HepG2 (cell line): Measurements from ENCODE around the gene COMMD7. TPM values are rescaled to one million over a fixed set of nuclear protein-coding genes. Genes with fewer than 3 reads are reported as not detected.
A peak's percentile ranks its signal among the peaks of the same experiment; 100 is the strongest.

Experiments
- DPF2 ChIP-seq: sonication (generic); formaldehyde crosslinking; IDR thresholded peaks from 2 replicates; pipeline ENCODE4 v1.4.0; 2020; ENCODE audit warnings: mild to moderate bottlenecking, low read depth, missing genetic modification reagents, borderline replicate concordance
- KAT8 ChIP-seq: IDR thresholded peaks from 2 replicates; pipeline ENCODE4 v1.6.1; 2016; ENCODE audit warnings: missing genetic modification reagents, missing compliant biosample characterization
- KIAA2018 ChIP-seq: sonication (generic); formaldehyde crosslinking; IDR thresholded peaks from 2 replicates; pipeline ENCODE4 v1.5.0; 2020; ENCODE audit warnings: mild to moderate bottlenecking, missing genetic modification reagents, borderline replicate concordance
- MTA1 ChIP-seq: sonication (generic); formaldehyde crosslinking; IDR thresholded peaks from 2 replicates; pipeline ENCODE4 v1.4.0; 2020; ENCODE audit warnings: missing genetic modification reagents, mild to moderate bottlenecking, borderline replicate concordance
- POLR2A ChIP-seq, 2 experiments: IDR thresholded peaks; 2 replicates each; pipeline ENCODE4 v1.6.1; 2011; ENCODE audit warnings: low read depth in 2 of 2, low read length in 2 of 2, mild to moderate bottlenecking in 1 of 2, moderate library complexity in 1 of 2; ENCODE audit not compliant: insufficient read depth in 1 of 2
- RBFOX2 ChIP-seq: fragments of 200-400 bp; formaldehyde crosslinking; IDR thresholded peaks from 2 replicates; pipeline ENCODE4 v1.6.1; 2017; ENCODE audit warnings: low read depth, mild to moderate bottlenecking, low read length
- TEAD3 ChIP-seq: optimal IDR thresholded peaks from 2 replicates; pipeline ENCODE3; 2016; ENCODE audit warnings: borderline replicate concordance
- ZFX ChIP-seq: sonication (generic); formaldehyde crosslinking; IDR thresholded peaks from 2 replicates; pipeline ENCODE4 v1.4.0; 2020; ENCODE audit warnings: mild to moderate bottlenecking, low read depth, missing genetic modification reagents, moderate library complexity
- ZNF329 ChIP-seq: sonication (generic); formaldehyde crosslinking; IDR thresholded peaks from 2 replicates; pipeline ENCODE4 v1.9.0; 2021; ENCODE audit warnings: low read depth, mild to moderate bottlenecking, missing genetic modification reagents
- ZNF576 ChIP-seq: sonication (generic); formaldehyde crosslinking; IDR thresholded peaks from 2 replicates; pipeline ENCODE4 v1.4.0; 2020; ENCODE audit warnings: mild to moderate bottlenecking, missing genetic modification reagents
- ZNF747 ChIP-seq: sonication (generic); formaldehyde crosslinking; IDR thresholded peaks from 2 replicates; pipeline ENCODE4 v1.8.1; 2023; ENCODE audit warnings: missing genetic modification reagents, mild to moderate bottlenecking, borderline replicate concordance
- ZNF788 ChIP-seq: sonication (generic); formaldehyde crosslinking; IDR thresholded peaks from 2 replicates; pipeline ENCODE4 v1.5.0; 2020; ENCODE audit warnings: mild to moderate bottlenecking, missing genetic modification reagents, borderline replicate concordance
- ZXDC ChIP-seq: sonication (generic); formaldehyde crosslinking; IDR thresholded peaks from 2 replicates; pipeline ENCODE4 v1.5.0; 2020; ENCODE audit warnings: mild to moderate bottlenecking, missing genetic modification reagents
- polyA plus RNA-seq, 8 experiments: library from polyadenylated mRNA; depleted of rRNA in 3 of 8; stranded (reverse) in 7 of 8; unstranded in 1 of 8; fragments of >200 nt; fragmentation: Illumina TruSeq in 4 of 8; extraction: Trizol in 4 of 8; gene quantifications; 2 replicates each; pipeline versions ENCODE4 v1.2.1 to v1.2.3, GENCODE V29; 2011 to 2016; ENCODE audit warnings: low read depth in 4 of 8, missing spikeins in 1 of 8, mixed read lengths in 1 of 8; ENCODE audit not compliant: insufficient read depth in 1 of 8
- total RNA-seq, 5 experiments: library from RNA; depleted of rRNA; stranded (reverse); fragments of >200 nt; fragmentation: Illumina TruSeq; extraction: Trizol; gene quantifications; 2 replicates each; pipeline ENCODE4 v1.2.3, GENCODE V29; 2016; ENCODE audit warnings: low read depth in 1 of 5
- TF ChIP-seq, protein P1 (sequence below): sonication (generic); formaldehyde crosslinking; IDR thresholded peaks from 2 replicates; pipeline ENCODE4 v1.4.0; 2020; ENCODE audit warnings: missing genetic modification reagents, borderline replicate concordance

COMMD7 gene
- total and polyA plus RNA-seq, 2 of the 13 experiments (the other 11 are each of a cell fraction or from before 2014, with no cell fraction given): 42.1 to 53.3 TPM

GRCh38 chr20:32672982-32673851 lies 70.0 kb downstream of the COMMD7 start (continued):
- peak; percentile 57; the same call in 1 of the 2 replicates for TF ChIP-seq KIAA2018 (CRISPR knock-in tag)
- no peak for TF ChIP-seq ZXDC
- peak; percentile 38; the same call in 1 of the 2 replicates for TF ChIP-seq KAT8 (CRISPR knock-in tag)
- peak; percentile 84 for TF ChIP-seq ZFX (CRISPR knock-in tag)
- TF ChIP-seq ZNF747 (CRISPR knock-in tag): no peak
- TF ChIP-seq ZNF788 (CRISPR knock-in tag): 0 out of 2 replicates have a peak, but pooled peaks have one; percentile 43
- TF ChIP-seq RBFOX2: no peak
- TF ChIP-seq POLR2A (IDR thresholded peaks at IDR 0.05; ENCODE audit: insufficient read depth in 1 of 2, low read depth in 2 of 2, low read length in 2 of 2): 0 out of 4 replicates have a peak, but pooled peaks of 1 of the 2 experiments have one; percentile 34
- TF ChIP-seq TEAD3 (CRISPR knock-in tag): peak; percentile 31
- peak; percentile 77; the same call in 1 of the 2 replicates for TF ChIP-seq MTA1
- TF ChIP-seq DPF2 (CRISPR knock-in tag): 0 out of 2 replicates have a peak, but pooled peaks have one; percentile 23
- TF ChIP-seq ZNF329 (CRISPR knock-in tag): 0 out of 2 replicates have a peak, but pooled peaks have one; percentile 22
- TF ChIP-seq, protein P1, sequence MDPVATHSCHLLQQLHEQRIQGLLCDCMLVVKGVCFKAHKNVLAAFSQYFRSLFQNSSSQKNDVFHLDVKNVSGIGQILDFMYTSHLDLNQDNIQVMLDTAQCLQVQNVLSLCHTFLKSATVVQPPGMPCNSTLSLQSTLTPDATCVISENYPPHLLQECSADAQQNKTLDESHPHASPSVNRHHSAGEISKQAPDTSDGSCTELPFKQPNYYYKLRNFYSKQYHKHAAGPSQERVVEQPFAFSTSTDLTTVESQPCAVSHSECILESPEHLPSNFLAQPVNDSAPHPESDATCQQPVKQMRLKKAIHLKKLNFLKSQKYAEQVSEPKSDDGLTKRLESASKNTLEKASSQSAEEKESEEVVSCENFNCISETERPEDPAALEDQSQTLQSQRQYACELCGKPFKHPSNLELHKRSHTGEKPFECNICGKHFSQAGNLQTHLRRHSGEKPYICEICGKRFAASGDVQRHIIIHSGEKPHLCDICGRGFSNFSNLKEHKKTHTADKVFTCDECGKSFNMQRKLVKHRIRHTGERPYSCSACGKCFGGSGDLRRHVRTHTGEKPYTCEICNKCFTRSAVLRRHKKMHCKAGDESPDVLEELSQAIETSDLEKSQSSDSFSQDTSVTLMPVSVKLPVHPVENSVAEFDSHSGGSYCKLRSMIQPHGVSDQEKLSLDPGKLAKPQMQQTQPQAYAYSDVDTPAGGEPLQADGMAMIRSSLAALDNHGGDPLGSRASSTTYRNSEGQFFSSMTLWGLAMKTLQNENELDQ: no peak
- peak; percentile 75; the same call in 1 of the 2 replicates for TF ChIP-seq ZNF576
